Occipital lobe (tissue), 2 donors: ENCODE measurements around the gene ELP1. TPM values are rescaled to one million over a fixed set of nuclear protein-coding genes. Genes with fewer than 3 reads are reported as not detected.
"Not testable (repeated sequence)": the region's sequence is repeated elsewhere in the genome, so short reads cannot be mapped to it uniquely, and the experiment has no call there.

ENCODE experiments used
- DNase-seq: peaks from one replicate; lab custom pipeline; 2025; lab: John Stamatoyannopoulos, UW
- total RNA-seq: library from RNA; depleted of rRNA; stranded (reverse); fragments of >200 nt; gene quantifications from one replicate; pipeline ENCODE4 v1.2.3, GENCODE V29; 2014

Gene ELP1, protein sequence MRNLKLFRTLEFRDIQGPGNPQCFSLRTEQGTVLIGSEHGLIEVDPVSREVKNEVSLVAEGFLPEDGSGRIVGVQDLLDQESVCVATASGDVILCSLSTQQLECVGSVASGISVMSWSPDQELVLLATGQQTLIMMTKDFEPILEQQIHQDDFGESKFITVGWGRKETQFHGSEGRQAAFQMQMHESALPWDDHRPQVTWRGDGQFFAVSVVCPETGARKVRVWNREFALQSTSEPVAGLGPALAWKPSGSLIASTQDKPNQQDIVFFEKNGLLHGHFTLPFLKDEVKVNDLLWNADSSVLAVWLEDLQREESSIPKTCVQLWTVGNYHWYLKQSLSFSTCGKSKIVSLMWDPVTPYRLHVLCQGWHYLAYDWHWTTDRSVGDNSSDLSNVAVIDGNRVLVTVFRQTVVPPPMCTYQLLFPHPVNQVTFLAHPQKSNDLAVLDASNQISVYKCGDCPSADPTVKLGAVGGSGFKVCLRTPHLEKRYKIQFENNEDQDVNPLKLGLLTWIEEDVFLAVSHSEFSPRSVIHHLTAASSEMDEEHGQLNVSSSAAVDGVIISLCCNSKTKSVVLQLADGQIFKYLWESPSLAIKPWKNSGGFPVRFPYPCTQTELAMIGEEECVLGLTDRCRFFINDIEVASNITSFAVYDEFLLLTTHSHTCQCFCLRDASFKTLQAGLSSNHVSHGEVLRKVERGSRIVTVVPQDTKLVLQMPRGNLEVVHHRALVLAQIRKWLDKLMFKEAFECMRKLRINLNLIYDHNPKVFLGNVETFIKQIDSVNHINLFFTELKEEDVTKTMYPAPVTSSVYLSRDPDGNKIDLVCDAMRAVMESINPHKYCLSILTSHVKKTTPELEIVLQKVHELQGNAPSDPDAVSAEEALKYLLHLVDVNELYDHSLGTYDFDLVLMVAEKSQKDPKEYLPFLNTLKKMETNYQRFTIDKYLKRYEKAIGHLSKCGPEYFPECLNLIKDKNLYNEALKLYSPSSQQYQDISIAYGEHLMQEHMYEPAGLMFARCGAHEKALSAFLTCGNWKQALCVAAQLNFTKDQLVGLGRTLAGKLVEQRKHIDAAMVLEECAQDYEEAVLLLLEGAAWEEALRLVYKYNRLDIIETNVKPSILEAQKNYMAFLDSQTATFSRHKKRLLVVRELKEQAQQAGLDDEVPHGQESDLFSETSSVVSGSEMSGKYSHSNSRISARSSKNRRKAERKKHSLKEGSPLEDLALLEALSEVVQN (N-terminal part only)
- total RNA-seq, result 52.7 TPM

DNA sequence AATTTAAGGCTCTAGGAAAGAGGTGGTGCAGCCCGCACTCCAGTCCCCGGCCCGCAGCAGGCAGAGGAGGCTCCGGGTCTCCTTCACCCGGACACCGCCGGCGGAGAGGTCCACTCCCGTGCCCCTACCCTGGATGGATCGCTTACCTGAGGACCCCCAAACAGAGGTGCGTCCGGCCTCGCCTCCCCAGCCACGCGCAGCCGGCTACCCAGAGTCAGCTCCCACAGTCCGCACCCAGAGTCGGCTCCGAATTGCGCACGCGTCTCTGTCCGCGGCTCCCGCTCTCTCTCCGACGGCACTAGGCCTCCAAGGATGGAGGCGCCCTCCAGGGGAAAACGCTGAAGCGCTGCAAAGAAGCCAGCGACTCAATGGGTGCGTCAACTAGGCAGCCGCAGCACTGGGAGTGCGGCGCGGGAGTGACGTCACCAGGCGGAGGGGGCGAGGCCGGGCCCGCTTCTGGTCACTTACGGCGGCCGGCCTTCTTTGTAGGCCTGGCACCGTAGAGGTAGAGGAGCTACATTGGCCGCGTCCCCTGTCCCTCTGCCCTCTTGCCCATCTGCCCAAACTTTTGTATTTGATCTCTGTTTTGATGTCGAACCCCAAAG, at the start of gene ELP1:
TSS of gene ELP1 (minus strand) at position 407 of the 605 bp plus-strand sequence. CDS start 2,978 bp downstream, outside the sequence.
- peak; percentile 86 for DNase-seq

DNA sequence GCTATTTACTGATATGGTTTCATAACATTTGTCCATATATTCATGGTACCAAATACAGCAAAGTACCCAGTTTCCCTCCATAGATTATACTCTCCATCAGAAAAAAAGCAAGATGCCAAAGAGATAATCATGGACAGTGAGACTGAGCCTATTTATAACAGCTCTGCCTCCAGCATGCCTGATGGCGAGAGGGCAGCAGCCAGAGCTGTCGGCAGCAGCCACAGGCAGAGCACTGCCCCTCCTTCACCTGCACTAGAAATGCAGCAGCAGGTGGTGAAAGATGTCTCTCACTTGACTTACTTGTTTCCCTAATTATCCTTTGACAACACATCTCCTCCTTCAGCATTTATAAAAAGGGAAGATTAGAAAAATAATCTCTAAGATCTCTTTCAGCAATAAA, 47.0 kb upstream of the ELP1 start:
- no peak for DNase-seq

DNA sequence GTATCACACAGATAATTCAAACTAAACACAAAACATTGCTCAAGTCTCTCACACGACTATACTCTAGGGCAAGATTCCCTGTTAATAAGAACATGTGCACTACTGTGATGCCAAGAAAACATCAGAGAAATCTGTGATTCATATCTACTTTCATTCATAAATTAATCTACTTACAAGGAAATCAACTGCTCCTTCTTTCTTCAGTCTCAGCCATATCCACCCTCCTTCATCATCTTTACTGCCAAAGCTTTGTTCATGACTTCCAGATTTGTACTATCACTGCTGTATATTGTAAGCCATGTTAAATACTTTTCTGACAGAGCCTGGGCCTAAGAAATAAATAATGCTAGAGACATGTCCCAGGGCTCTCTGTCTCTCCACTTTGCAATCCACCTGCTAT, 44.3 kb upstream of the ELP1 start:
- DNase-seq, result no peak

DNA sequence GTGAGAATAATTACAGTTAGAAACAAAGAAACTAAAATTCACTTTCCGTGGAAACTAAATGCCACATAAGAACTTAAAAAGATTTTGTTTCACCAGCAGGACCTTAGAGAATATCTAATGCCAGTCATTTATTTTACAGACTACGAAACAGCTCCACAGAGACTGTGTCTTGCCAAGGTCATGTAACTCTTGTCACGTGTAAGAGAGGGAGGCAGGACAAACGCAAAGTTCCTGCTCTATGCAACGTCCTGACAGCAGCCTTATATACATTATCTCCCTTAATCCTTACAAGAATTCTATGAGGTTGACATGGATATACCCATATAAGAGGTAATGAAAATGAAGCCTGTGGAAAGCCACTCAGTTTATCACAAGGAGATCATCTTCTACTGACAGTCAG, 40.0 kb upstream of the ELP1 start:
- DNase-seq, result no peak

DNA sequence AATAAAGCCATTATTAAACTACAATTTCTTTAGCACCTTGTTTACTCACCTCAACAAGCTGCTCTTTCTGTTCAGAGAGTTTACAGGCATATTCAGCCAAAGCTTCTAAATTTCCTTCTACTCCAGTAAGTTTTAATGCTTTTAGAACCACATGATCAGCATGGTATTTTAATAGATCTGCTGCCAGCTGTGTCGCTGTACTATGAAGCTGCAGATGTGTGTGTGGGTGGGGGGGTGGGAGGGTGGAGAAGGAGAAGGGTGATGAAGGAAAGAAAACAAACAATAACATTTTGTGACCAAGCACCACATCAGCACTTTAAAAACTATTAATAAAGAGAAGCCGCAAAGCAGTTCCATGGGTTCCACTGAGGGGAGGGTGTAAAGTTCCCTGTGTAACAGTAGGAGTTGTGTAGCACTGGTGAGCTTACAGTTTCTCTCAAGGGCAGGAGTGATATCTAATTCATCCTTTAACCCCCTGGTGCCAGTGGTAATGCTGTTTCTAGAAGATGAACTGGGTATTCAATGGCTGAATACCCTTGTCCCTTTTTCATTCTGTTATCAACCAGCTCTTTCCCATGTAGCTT, 38.8 kb upstream of the ELP1 start:
- DNase-seq, result no peak

DNA sequence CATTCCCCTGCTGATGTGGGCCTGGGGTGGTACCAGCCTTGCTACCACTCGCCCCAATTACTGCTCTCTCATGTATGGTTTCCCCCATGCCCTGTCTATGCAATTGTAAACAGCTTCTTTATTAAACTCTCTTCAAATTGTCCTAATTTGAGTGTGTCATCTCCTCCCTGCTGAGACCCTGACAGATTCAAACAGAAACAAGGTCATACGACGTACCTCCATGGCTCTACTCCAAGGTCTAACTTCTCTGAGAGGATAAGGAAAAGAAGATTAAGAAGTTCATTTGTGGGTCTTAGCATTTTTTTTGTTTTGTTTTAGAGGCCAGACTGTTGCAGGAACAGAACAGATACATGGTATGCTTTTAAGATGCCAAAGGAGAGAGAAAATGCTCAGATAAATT, 38.3 kb upstream of the ELP1 start:
- DNase-seq, result no peak

DNA sequence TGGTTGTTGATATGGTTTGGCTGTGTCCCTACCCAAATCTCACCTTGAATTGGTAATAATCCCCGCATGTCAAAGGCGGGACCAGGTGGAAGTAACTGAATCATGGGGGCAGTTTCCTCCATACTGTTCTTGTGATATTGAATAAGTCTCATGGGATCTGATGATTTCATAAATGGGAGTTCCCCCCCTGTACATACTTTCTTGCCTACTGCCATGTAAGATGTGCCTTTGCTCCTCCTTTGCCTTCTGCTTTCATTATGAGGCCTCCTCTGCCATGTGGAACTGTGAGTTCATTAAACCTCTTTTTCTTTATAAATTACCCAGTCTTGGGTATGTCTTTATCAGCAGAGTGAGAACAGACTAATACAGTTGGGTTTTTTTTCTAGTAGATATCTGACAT, 37.5 kb upstream of the ELP1 start:
- not testable (repeated sequence) for DNase-seq

DNA sequence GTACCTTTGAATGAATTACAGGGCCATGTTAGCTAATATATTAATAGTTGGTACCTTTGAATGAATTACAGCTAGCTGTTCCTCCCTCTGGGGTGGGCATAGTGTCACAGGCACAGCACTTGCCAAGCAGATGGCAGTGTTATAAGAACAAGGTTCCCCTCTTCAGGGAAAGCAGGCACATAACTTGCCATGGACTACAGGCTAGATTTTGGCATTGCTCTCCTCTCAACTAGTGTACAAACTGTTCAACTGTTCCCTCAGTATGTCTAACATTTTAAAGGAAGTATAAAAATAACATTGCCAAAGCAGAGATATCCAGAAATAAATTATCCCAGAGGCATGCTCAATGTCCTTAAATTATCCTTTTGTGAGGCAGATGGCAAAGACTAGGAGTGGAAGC, 34.0 kb upstream of the ELP1 start:
- peak; percentile 8 for DNase-seq

DNA sequence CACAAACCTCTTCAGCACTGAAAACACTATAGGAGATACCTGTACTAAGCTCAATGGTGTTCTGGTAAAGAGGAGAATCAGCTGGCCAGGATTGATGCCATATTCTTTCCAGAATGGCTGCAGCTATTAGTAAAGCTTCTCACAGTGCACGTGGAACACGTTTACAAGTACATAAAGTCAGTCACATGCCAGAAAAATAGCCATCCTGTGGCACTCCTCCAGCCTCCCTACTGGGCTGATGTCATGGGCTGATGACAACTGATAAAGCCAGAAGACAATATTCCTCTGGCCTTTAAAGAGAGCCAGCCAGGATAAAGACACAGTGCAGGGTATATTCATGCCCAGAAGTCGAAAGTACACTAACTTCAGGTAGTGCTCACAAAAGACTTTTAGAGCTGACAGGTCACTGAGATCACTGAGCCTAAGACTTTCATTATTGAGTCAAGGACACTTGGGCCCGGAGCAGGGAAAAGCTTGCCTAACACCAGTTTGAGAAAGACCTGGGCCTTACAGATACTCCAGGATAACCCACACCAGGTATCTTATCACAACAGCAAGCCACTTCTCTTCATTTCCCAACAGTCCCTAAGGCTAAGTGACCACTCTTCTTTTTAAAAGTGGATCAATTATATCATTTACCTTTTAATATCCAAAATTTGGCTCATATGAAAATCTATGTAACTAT, 29.7 kb upstream of the ELP1 start:
- no peak for DNase-seq

DNA sequence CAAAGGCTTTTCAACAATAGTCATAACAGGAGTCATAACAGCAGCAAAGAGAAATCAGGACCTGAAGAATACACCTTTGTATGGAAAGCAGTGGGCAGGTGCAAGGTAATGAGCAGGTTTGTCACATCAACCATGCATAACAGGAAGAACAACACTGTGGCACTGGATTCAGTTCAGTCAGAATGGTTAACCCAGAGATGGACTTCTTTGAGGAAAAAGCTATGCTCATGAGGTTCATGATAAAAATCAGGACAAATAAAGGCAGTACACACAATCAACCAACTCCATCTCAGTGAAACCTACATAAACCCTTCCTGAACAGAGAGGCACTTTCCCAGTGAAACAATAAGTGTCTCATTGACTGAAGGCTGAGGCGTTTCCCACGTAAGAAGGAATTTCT, 27.2 kb upstream of the ELP1 start:
- no peak for DNase-seq

DNA sequence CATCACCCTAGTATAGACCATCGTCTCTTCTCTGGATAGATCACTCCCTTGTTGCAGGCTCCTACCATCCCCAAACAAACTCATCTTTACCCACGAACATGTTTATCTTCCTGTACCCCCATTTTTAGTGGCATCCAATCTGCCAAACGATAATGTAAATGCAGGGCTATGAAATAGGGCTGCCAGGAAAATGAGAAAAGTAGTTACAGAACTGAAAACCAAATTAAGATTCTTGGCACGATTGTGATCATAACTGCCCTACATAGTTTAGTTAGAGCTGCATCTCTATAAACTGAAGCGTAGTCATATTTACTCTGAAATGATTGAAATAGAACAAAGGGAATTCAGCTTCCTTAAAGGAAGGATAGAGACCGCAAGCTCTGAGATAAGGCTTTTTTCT, 26.4 kb upstream of the ELP1 start:
- DNase-seq, result no peak

DNA sequence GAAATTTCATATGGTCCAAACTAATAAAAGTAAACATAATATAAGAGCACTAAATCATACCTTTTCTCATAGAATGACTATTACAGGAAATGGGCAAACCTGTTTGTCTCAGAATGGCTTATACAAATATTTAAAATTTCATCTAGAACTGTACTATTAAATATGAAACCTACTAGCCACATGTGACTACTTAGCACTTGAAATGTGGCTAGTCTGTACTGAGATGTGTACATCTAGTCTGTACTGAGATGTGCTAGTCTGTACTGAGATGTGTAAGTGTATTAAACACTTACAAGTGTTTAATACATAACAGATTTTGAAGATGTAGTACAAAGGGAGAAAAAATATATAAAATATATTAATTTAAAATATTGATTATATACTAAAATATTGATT, 22.7 kb upstream of the ELP1 start:
- no peak for DNase-seq

DNA sequence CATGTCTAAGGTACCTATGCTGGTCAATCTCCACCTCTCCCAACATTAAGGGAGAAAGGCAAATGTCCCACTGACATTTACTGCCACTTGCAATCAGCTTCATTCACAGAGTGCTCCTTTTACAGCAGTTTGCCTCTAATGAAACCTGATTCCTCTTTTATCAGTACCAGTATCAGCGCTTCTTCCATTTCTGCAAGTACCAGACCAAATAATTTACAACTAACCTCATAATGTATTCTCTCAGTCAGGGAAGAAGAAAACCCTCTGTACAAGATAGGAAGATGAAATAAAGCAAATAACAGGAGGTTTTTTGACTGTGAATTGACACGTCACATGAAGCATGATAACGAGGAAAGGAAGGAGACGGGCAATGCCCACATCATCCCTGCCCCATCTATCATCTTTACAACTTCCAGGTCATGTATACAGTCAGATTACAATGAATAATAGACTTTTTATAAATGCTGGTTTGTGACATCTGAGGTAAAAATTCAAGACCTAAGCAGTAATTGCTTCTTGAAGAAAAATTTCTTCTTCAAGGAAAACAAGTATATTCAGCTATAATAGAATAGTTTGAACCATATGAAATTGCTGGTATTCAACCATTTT, 22.2 kb upstream of the ELP1 start:
- no peak for DNase-seq

DNA sequence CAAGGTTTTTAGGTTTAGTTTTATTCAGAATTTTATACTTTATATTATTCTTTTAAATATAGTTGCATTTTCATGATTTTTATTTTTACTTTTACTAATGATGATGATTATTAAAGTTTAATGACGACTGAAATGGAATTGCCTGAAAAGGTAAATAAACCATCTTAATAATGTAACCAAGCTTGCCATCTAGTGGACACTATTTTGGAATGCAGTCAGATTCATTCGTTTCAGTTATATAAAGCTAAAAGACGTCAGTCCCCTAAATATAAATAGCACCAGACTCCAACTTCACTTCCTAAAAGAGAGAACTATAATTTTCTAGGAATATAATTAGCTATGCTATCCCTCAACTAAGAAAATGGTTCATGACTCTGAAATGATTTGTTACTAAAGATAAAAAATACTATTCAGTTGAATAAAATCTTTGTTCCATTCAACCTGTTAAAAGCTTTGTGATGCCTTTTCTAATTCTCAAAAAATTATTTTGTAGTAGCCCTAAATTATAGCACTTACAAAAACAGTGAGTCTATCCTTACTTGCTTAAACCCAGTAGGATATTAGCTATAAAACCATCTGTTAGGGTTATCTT, 20.2 kb upstream of the ELP1 start:
- DNase-seq, result no peak

DNA sequence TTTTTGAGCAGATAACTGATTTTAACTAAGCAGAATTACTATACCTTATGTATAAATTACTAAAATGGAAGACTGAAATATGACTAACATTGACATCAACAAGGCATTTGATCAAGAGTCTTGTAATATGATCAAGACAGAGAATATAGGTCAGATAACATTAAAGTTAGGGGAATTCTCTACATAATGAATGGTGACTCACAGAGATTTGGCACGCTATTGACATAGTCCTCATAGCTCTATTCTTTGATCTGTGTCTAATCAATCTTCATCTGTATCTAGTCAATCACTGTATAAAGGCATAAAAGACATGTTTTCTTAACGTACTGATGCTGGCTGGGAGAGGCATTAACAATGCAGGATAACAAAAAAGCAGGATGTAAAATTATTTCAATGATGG, 17.7 kb upstream of the ELP1 start:
- DNase-seq, result no peak

DNA sequence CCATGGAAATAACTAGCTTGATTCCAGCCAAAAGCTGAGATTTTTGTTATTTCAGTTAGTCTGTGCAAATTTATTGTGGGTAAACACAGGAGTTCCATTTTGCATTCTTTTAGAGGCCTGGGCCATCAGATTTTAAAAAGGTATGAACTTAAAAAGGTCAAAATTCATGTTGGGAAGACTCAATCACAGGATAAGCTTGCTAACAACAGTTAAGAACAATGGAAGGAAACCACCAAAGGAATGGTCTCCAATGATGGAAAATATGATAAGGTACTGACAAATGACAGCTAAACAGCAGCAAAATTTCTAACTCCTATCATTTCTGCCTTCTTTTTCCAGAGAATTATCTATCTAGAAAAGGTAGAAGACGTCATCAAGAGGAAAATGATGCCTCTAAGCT, 16.2 kb upstream of the ELP1 start:
- DNase-seq, result no peak

DNA sequence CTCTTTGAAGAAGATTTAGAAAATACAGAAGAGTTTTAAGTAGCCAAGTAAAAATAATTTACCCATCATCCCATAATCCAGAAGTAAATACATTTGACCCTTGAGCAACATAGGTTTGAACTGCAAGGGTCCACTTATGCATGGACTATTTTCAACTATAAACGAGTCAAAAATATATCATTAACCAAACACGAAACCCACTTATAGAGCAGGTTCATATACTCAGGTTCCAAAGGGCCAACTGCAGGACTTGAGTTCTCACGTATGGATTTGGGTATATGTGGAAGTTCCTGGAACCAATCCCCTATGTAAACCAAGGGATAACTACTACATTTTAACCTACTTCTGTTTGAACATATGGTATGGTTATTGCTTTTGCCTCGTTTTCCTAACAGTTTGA, 6.1 kb upstream of the ELP1 start:
- no peak for DNase-seq

DNA sequence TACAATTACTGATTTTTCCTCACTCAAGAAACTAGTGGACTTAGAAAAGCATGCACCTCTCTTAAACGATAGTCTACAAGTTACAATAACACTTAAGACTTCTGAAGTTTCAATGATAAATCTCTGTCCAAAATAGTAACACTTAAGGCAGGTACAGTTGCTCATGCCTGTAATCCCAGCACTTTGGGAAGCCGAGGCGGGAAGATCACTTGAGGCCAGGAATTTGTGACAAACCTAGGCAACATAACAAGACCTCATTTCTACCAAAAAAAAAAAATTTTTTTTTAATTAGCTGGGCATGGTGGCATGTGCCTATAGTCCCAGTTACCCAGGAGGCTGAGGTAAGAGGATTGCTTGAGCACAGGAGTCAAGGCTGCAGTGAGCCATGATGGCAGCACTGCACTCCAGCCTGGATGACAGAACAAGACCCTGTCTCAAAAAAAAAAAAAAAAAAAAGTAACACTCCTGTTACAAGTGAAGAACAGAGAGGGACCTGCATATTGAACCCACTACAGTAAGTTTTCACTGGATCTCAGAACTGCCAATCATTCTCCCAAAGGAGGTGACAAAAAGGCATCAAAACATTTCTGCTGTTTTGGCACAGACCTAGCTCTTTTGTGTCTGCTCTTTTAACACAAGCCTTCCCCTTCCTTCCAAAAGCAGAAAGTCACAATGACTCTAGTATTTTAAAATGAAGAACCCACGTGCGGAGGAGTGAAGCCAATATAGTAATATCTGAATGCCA, 3.8 kb upstream of the ELP1 start:
- no peak for DNase-seq

DNA sequence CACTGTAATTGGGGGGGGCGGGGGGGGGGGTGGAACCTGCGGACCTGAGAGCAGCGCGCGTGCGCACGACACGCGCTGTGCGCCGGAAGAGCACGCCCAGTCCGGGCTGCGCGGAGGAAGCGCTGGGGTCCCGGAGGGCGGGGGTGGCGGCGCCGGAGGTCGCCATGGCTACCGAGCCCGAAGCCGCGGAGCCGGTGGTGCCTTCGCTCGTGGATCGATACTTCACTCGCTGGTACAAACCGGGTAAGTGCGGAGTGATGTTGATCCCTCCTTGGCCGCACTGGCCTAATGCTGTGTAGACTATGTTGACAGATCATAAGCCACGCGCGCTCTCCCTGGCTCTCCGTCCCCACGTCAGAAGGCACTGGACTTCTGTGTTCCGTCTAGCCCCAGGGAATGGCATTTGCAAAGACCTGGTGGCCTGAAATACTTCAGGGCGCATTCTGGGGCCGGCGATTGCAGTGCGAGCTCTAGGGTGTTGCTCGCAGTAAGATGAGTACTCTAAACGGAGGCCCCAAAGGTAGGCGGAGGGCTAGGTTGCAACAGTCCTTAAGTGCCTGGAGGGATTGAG, 484 bp upstream of the ELP1 start, which contains the start of gene ABITRAM:
TSS of gene ABITRAM (plus strand) at position 78 of the 571 bp plus-strand sequence. CDS start at position 165, 87 bp downstream.
- peak; percentile 82 for DNase-seq
